Measurements from ENCODE around the gene SP140L. TPM values are rescaled to one million over a fixed set of nuclear protein-coding genes. Genes with fewer than 3 reads are reported as not detected.

SP140L gene
- total and polyA plus RNA-seq, 2 of the 8 experiments (the other 6 are each of a cell fraction or from before 2014, with no cell fraction given) = 0.36 to 1.5 TPM

DNA sequence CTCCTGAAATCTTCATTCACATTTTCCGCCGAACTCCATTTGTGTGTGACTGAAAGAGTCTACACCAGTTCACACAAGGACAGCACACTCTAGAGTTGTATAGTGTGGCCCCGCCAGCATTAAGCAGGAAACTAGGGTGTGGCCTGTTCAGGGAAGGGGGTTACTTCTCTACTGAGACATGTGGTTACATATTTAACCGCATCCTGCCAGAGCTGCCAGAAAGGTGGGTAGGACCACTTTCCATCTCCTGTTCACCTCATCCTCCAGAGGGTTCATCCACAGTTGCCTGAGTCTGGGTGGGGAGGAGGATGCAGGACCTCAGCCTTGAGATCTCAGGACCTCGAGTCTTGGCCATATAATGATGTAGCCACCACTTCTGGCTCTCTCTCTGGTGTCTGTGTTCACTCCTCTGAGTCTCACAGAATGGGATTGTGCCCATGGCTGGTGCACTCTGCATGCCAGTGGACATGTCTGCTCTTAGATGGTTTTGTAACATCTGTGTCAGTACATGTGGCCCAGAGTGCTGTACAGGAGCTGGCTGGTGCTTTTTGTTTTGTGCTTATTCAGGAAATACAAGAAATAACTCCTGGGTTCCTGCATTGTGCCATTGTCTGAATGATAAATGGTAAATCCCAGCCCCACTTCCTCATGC is 7.7 kb upstream of the SP140L start:
- no peaks in the 10 kb centered on the region for H3K23me2 ChIP-seq (ENCODE audit: low read depth, low read length)
- H3K4ac ChIP-seq (replicated peaks; ENCODE audit: insufficient read length, low read depth, low read length) = no peak overlapping the region
- no peak overlapping the region for H3K18ac ChIP-seq (ENCODE audit: extremely low read depth, low read length)
- WGBS, 2 experiments (ENCODE audit: extremely low coverage in 1 of 2, insufficient coverage in 1 of 2, insufficient read length in 1 of 2, insufficient replicate concordance in 2 of 2, low coverage in 1 of 2, low lambda C conversion rate in 2 of 2, missing lambda C conversion rate in 1 of 2) = 88% methylated on average over 5 of the region's 5 CpGs; no CpG with 5 or more reads in 1 of the 2 experiments
- H4K5ac ChIP-seq (ENCODE audit: insufficient read length, low read depth, low read length) = no peak overlapping the region
- peaks cover 24 to 27% of the 10 kb centered on the region in 2 experiments for H3K9me3 ChIP-seq (ENCODE audit: insufficient read depth in 2 of 2, low read depth in 1 of 2, low read length in 1 of 2)
- no peaks in the 10 kb centered on the region for H3K79me1 ChIP-seq (ENCODE audit: low read depth, low read length)
- H2BK15ac ChIP-seq (ENCODE audit: low read length) = no peak overlapping the region
- H3K79me2 ChIP-seq (ENCODE audit: control insufficient read depth in 1 of 2, insufficient read depth in 2 of 2, low read length in 2 of 2) = no peaks in the 10 kb centered on the region
- H2BK12ac ChIP-seq (ENCODE audit: low read depth, low read length) = no peak overlapping the region
- no peak overlapping the region for H2AK5ac ChIP-seq (ENCODE audit: low read depth, low read length)
- FAIRE-seq = no peak
- H3K27ac ChIP-seq (ENCODE audit: low read depth, low read length) = no peak overlapping the region
- no peak overlapping the region for H4K91ac ChIP-seq (replicated peaks; ENCODE audit: insufficient read length, low read length)
- no peak overlapping the region for H3K9ac ChIP-seq (replicated peaks in 1 of 4; ENCODE audit: extremely low read depth in 1 of 4, low read depth in 3 of 4, low read length in 3 of 4)
- no peak overlapping the region for H2AFZ ChIP-seq (ENCODE audit: low read length)
- no peak overlapping the region for H3K4me2 ChIP-seq (ENCODE audit: insufficient read depth in 1 of 2, low read depth in 2 of 2, low read length in 2 of 2)
- H2BK20ac ChIP-seq (ENCODE audit: low read length) = no peak overlapping the region
- H3K4me3 ChIP-seq (ENCODE audit: extremely low read depth in 1 of 4, insufficient read depth in 2 of 4, low read depth in 3 of 4, low read length in 4 of 4) = no peak overlapping the region
- no peak overlapping the region for H4K8ac ChIP-seq (ENCODE audit: extremely low read depth, insufficient read depth, low read length)
- no peak overlapping the region for H2BK120ac ChIP-seq (replicated peaks; ENCODE audit: low read depth, low read length)
- no peak for DNase-seq (ENCODE audit: low read depth in 1 of 2, low spot score in 2 of 2)
- no peaks in the 10 kb centered on the region for H4K20me1 ChIP-seq (replicated peaks in 1 of 2; ENCODE audit: control insufficient read depth in 1 of 2, insufficient read depth in 2 of 2, low read length in 2 of 2)
- ChIA-PET CTCF (ENCODE audit: partially characterized antibody) (no interaction called here), POLR2A (ENCODE audit: partially characterized antibody) (no interaction called here)
- no peak overlapping the region for H3K14ac ChIP-seq (ENCODE audit: insufficient read length)
- H2BK5ac ChIP-seq (ENCODE audit: low read depth, low read length) = no peak overlapping the region
- H3K27me3 ChIP-seq (replicated peaks in 1 of 4; ENCODE audit: control insufficient read depth in 3 of 4, extremely low read depth in 1 of 4, insufficient read depth in 3 of 4, low read length in 3 of 4) = no peaks in the 10 kb centered on the region
- no peak overlapping the region for H3K23ac ChIP-seq (ENCODE audit: insufficient read length)
- H3K56ac ChIP-seq (replicated peaks; ENCODE audit: insufficient read length, low read depth, low read length) = no peak overlapping the region
- H3K36me3 ChIP-seq (ENCODE audit: control insufficient read depth in 2 of 4, insufficient read depth in 4 of 4, low read length in 3 of 4) = no peaks in the 10 kb centered on the region
- no peaks in the 10 kb centered on the region for H3K4me1 ChIP-seq (replicated peaks in 1 of 4; ENCODE audit: control insufficient read depth in 3 of 4, insufficient read depth in 4 of 4, low read length in 3 of 4)
- TF ChIP-seq NRF1 (IDR thresholded peaks at IDR 0.05; ENCODE audit: low read depth, low read length) (no peak), KDM5A (IDR thresholded peaks at IDR 0.05; ENCODE audit: low read length) (no peak), RNF2 (IDR thresholded peaks at IDR 0.05; ENCODE audit: borderline replicate concordance, low read depth, low read length, missing control alignments, poor library complexity, severe bottlenecking) (no peak), ASH2L (IDR thresholded peaks at IDR 0.05; ENCODE audit: low read length) (no peak), SIX5 (IDR thresholded peaks at IDR 0.05; ENCODE audit: low read depth, low read length) (no peak), KDM1A (IDR thresholded peaks at IDR 0.05; ENCODE audit: borderline replicate concordance, low read length) (no peak), CHD2 (IDR thresholded peaks at IDR 0.05; ENCODE audit: low read length) (no peak), CBX5 (IDR thresholded peaks at IDR 0.05; ENCODE audit: low read depth, low read length) (no peak)
- TF ChIP-seq, protein P1, sequence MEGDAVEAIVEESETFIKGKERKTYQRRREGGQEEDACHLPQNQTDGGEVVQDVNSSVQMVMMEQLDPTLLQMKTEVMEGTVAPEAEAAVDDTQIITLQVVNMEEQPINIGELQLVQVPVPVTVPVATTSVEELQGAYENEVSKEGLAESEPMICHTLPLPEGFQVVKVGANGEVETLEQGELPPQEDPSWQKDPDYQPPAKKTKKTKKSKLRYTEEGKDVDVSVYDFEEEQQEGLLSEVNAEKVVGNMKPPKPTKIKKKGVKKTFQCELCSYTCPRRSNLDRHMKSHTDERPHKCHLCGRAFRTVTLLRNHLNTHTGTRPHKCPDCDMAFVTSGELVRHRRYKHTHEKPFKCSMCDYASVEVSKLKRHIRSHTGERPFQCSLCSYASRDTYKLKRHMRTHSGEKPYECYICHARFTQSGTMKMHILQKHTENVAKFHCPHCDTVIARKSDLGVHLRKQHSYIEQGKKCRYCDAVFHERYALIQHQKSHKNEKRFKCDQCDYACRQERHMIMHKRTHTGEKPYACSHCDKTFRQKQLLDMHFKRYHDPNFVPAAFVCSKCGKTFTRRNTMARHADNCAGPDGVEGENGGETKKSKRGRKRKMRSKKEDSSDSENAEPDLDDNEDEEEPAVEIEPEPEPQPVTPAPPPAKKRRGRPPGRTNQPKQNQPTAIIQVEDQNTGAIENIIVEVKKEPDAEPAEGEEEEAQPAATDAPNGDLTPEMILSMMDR (IDR thresholded peaks at IDR 0.05; ENCODE audit: control extremely low read depth in 1 of 3, insufficient read depth in 1 of 3, low read depth in 1 of 3, low read length in 3 of 3) = no peak
- TF ChIP-seq, protein P2, sequence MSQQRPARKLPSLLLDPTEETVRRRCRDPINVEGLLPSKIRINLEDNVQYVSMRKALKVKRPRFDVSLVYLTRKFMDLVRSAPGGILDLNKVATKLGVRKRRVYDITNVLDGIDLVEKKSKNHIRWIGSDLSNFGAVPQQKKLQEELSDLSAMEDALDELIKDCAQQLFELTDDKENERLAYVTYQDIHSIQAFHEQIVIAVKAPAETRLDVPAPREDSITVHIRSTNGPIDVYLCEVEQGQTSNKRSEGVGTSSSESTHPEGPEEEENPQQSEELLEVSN (IDR thresholded peaks at IDR 0.05) = no peak

Data from H1 (cell line).